Activated CD4-positive, CD25-positive, alpha-beta regulatory T cell treated with anti-CD3 and anti-CD28 coated beads, Interleukin-2, amount 50 U/mL, for 16 hours (primary cell): Measurements from ENCODE around the gene IRF2BPL.

ENCODE experiments used
- DNase-seq: peaks from one replicate; pipeline ENCODE4 v3.0.0-alpha.2; 2020; ENCODE audit warnings: low read depth, low spot score

Gene IRF2BPL

GRCh38 chr14:76986231-76986565 lies 42.3 kb downstream of the IRF2BPL start:
- no peak for DNase-seq

GRCh38 chr14:76985540-76986230 lies 42.8 kb downstream of the IRF2BPL start:
- no peak for DNase-seq

- DNase-seq = no peak
Measured at GRCh38 chr14:76984787-76985375, 43.6 kb downstream of the IRF2BPL start.

GRCh38 chr14:76984297-76984696 lies 44.2 kb downstream of the IRF2BPL start:
- DNase-seq = no peak

GRCh38 chr14:76981670-76982069 lies 46.8 kb downstream of the IRF2BPL start:
- DNase-seq = no peak

GRCh38 chr14:76977793-76978720 lies 50.5 kb downstream of the IRF2BPL start:
- DNase-seq = peak; percentile 63

- DNase-seq = no peak
Measured at GRCh38 chr14:76976240-76977005, 52.1 kb downstream of the IRF2BPL start.

GRCh38 chr14:76975812-76976211 lies 52.7 kb downstream of the IRF2BPL start:
- no peak for DNase-seq

- DNase-seq = no peak
Measured at GRCh38 chr14:76975051-76975450, 53.5 kb downstream of the IRF2BPL start.
